GM19238 (cell line): ENCODE results near the gene HDGFL2.

Source experiments
- DNase-seq: peaks from one replicate; pipeline ENCODE4 v3.0.0; 2011; ENCODE audit warnings: low spot score; ENCODE audit not compliant: insufficient read length

Gene HDGFL2

DNA sequence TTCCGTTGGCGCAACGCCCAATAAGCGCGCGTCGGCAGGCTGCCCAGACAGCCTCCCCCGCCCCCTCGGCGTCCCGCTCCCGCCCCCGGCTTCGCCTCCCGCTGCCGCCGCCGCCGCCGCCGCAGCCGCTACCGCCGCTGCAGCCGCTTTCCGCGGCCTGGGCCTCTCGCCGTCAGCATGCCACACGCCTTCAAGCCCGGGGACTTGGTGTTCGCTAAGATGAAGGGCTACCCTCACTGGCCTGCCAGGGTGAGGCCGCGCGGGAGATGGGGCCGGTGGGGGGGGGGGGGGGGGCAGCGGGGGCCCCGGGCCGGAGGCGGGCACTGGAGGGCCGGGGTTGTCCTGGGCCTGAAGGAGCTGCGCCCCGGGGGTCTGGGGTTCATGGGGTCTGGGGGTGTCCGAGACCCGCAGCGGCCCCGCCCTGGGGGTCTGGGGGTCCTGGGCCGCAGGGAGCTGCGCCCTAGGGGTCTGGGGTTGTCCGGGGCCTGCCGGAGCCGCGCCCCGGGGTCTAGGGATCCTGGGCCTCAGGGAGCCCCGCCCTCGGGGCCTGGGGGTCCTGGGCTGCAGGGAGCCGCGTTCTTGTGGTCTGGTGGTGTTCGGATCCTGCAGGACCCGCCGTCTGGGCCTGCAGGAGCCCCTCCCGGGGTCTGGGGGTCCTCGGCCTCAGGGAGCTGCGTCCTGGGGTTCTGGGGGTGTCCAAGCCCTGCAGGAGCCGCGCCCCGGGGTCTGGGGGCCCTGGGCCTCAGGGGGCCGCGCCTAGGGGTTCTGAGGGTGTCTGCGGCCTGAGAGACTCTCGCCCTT lies at the start of gene HDGFL2:
Gene HDGFL2 (plus strand): TSS at position 124 of the 801 bp plus-strand sequence. CDS start 54 bp downstream, at position 178.
- DNase-seq, result no peak

DNA sequence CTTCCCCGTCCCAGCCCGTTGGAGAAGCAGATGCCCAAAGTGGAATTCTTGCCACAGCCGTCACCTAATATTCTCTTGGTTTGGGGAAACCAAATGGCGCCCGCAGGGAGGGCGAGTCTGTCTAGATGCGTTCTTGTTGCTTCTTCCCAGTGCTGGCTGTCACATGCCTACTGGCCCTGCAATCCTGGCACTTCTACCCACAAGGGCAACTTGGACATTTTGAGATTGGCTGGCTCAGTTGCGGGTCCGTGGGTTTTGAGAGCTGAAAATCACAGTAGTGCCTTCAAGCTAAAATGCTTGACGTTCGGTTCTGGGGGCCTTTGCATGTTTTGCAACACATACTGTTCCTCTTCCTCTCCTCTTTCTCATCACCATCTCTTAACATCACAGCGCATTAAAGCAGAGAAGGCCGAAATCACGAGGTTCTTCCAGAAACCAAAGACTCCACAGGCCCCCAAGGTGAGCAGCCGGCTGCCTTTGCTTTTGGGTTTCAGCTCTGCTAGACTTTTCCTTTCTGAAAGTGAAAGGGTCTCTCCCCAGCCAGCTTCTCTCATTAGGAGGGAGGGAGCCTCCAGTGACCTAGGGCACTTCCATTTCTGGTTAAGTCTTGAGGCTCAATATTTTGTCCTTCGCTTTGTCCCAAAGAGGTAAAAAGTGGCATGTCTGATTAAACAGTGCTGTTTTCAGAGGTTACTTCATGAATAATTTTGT lies 48.5 kb upstream of the HDGFL2 start:
- DNase-seq, result no peak

DNA sequence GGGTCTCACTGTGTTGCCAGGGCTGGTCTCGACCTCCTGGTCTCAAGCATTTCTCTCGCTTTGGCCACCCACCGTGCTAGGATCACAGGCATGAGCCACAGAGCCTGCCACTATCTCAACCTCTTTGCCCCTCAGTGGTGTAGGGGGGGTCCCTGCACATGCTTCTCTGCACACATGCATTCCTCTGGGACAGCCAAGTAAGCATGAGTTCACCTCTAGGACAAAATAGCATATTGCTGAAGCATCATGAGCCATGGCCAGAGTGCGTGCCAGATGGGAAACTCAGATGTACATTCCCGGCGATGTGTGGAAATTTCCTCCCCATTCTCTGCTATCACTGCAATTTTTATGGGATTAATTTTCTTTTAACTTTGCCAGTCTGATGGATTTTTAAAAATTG lies 46.6 kb upstream of the HDGFL2 start:
- DNase-seq, result no peak

DNA sequence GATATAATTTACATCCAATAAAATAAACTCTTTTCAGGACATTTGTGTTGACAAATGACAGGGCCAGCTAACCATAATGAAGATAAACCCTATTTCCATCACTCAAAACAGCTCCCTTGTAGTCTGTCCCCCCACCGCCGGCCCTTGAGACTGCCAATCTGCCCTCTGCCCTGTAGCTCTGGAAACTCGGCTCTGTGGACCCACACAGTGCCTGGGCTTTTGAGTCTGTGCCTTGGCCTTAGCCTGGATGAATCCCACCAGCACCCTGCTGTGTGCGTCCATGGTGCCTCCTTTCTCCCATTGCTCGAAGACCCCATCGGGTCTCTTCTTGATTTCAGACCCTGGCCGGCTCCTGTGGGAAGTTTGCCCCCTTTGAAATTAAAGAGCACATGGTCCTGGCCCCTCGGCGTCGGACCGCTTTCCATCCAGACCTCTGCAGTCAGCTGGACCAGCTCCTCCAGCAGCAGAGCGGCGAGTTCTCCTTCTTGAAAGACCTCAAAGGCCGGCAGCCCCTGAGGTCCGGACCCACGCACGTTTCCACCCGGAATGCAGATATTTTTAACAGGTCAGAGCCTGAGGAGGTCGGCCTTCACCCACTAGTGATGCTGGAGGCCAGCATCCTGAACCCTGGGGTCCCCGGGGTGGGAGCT lies 43.6 kb upstream of the HDGFL2 start:
- DNase-seq, result no peak

DNA sequence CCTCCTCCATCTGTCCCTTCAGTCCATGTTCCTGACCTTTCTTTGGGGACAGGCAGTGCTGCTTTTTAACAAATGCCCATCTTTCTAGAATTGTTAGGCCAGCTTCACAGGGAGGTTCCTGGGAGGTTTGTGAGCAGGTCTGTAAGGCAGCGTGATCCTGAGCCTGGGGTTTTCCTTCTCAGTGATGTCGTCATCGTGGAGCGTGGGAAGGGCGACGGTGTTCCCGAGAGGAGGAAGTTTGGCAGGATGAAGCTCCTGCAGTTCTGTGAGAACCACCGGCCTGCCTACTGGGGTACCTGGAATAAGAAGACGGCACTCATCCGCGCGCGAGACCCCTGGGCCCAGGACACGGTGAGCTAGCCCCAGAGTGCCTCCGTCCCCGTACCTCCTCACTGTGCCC lies 42.8 kb upstream of the HDGFL2 start:
- DNase-seq, result no peak

DNA sequence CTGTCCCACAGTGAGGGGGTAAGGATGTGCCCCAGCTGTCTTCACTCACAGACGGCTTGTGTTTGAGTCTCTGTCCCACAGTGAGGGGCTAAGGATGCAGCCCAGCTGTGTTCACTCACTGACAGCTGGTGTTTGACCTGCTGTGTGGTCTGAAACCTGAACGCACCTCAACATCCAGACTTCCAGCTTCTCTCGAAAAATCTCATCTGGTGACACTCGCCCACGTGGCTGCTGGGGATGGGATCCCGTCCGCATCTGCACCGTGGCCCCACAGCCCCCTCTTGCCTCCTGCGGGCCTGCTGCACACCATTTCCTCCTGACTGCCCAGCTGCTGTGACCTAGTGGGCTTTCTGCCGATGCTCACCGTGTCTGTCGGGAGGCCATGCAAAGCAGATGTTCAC lies 42.3 kb upstream of the HDGFL2 start:
- DNase-seq, result no peak

DNA sequence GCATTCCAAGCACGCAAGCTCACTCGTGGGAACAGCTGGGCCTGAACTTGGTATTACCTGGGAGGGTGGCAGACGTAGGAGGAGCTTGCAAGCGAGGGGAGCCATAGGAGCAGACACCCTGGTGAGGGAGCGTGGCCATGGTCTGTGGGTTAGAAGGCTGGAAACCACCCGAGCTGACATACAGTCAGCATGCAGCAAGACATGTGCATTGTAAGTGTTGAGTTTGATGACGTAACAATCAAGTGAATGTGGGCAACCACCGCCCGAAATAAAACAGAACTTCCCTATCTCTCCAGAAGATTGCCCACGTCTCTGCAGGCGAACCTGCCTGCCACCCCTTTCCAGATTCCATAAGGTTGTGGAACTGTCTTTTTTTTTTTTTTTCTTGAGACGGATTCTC lies 41.3 kb upstream of the HDGFL2 start:
- DNase-seq, result no peak

DNA sequence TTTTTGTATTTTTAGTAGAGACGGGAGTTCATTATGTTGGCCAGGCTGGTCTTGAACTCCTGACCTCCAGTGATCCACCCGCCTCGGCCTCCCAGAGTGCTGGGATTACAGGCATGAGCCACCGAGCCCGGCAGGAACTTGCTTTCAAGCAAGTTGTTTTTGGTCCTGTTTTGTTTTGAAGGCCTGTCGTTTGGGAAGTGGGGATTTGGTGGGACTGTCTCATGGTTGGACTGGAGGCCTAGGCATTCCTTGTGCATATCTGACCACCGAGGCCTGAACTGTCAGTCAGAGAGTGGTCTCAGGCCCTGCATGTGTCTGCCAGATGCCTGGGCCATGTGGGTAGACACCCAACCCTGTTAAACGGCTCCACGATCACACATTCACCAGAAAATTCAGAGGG lies 40.8 kb upstream of the HDGFL2 start:
- DNase-seq, result no peak

DNA sequence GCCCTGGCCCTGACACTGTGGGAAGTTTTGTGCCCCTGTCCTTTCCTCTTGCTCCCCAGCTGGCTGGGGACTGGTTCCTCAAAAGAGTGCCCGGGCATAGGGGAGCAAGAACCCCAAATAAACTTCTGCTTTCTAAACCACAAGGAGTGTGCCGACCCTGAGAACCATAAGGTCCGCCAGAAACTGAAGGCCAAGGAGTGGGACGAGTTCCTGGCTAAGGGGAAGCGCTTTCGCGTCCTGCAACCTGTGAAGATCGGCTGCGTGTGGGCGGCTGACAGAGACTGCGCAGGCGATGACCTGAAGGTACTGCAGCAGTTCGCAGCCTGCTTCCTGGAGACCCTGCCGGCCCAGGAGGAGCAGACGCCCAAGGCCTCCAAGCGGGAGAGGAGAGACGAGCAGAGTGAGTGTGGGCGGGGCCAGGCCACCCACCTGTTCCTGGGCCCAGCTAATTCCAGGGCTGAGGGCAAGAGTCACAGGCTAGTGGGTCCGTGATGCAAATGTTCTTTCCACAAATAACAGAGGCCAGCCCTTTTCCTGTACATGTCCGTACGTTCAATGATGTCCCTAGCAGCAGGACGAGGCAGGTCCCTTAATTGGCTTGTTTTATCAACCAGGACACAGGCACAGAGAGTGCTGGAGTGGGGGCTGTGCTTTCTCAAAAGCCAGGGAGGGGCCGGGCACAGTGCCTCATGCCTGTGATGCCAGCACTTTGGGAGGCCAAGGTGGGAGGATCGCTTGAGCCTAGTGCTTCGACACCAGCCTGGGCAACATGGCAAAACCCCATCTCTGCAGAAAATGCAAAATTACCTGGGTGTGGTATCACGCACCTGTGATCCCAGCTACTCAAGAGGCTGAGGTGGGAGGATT lies 40.1 kb upstream of the HDGFL2 start:
- DNase-seq, result no peak

DNA sequence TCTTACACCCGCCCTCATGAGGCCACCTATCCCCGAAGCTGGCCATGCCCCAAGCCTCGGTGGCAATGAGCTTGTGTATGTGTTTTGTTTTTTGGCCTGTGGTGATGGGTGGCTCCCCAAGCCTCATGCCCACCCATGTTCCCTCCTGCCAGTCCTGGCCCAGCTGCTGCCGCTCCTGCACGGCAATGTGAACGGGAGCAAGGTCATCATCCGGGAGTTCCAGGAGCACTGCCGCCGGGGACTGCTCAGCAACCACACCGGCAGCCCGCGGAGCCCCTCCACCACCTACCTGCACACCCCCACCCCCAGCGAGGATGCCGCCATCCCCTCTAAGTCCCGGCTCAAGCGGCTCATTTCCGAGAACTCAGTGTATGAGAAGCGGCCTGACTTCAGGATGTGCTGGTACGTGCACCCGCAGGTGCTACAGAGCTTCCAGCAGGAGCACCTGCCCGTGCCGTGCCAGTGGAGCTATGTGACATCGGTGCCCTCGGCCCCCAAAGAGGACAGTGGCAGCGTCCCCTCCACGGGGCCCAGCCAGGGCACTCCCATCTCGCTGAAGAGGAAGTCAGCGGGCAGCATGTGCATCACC lies 39.1 kb upstream of the HDGFL2 start:
- no peak for DNase-seq

DNA sequence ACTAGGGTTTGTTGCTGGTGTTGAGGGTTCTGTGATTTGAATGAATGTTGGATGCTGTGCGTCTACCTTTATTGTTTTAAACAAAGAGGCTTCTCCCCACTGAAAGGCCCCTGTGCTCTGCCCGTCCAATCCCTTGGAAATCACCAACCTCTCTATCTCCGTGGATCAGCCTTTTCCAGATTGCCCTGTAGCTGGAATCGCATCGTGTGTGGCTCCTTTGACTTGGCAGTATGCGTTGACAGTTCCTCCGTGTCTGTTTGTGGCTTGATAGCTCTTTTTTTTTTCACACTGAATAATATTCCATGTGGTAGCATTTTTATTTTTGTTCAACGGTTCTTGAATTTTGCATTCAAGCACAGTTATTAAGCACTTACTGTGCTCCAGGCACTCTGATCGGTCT lies 37.7 kb upstream of the HDGFL2 start:
- no peak for DNase-seq

DNA sequence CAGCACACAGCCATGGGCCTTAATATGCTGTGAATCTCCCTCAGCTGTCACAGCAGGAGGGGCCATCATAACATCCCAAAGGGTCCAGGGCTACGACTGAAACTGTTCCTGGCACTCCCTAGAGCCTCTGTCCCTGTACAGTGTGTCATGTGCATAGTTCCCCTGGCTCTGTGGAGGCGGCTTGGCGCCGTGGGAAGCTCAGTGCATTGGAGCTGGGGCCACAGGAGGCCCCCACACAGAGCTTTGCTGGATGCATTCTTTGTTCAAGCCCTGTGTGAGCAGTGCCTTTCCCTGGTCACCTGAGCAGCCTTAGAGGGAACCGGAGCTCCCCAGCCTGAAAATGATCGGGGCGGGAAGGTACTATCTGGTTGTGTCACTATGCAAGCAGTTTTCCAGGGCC lies 35.9 kb upstream of the HDGFL2 start:
- DNase-seq, result no peak

DNA sequence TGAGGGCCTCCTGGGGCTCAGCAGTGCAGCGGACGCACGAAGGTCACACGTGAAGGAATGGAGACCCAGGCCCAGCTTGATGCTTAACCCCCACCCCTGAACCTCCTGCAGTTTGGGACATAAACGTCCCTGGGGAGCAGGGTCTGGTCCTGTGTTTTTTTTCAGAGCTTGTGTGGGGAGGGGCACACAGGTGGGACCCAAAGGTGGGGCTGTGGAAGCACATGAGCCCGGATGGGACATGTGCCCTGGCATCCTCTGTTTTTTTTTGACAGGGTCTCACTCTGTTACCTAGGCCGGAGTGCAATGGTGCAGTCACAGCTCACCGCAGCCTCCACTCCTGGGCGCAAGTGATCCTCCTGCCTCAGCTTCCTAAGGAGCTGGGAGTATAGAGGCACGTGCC lies 35.0 kb upstream of the HDGFL2 start:
- DNase-seq, result no peak

DNA sequence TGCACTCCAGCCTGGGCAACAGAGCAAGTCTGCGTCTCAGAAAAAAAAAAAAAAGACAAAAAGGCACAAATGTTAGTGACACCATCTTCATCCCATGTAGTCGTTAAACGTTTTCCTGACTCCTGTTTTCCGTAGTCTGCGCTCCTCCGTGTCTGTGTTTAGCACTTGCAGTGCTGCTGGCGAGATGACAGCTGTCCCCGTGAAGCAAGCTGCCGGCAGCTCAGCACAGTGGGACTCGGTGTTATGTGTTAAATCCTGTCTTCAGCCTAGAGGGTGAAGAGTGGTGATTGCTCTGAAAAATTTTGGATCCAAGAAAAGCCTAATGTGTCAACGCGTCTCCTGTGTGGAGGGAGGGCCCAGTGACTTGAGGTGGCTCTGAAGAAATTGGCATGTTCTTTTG lies 32.9 kb upstream of the HDGFL2 start:
- DNase-seq, result no peak

DNA sequence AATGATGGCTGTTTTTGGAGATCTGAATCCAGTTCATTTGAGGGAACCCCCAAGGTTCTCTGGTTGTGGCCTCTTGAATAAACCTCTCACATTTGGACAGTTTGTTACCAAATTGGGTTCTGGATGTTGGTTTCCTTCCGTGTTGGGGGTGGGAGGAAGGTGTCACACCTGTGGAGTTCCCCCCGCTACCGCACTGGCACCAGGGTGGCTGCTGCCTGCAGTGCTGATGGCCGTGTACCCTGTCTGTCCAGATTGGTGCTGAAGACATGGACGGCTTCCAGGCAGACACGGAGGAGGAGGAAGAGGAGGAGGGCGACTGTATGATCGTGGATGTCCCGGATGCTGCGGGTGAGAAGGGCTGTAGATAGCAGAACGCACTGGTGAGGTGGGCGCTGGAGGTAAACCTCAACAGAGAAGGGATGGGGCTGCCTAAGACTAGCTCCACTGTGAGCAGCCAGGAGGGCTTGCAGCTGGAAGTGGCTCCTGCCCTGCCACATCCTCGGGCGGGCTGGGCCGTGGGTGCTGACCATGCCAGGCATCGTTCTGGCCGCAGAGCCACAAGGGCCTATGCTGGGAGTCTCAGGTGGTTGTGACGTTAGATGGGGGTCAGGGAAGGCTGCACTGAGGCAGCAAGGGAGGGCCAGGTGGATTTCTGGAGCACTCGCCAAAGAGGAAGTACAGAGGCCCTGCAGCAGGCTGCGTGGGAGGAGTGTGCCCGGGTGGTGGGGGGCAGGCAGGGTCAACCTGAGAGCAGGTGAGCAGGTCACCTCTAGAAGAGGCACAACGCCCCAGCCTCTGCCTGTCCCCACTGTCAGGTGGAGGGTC lies 29.9 kb upstream of the HDGFL2 start:
- no peak for DNase-seq

DNA sequence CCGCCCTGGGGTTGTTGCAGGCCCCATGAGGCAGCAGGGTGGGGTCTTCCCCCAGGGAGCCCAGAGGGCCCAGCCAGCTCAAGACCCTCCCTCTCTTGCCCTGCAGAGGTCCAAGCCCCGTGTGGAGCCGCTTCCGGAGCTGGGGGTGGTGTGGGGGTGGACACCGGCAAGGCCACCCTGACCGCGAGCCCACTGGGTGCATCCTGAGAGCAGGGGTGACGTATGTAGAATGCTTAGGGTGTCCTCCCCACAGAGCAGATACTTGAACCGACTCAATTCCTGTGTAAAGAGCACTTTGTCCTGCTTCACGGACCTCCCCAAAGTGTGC lies 29.3 kb upstream of the HDGFL2 start:
- DNase-seq, result no peak

DNA sequence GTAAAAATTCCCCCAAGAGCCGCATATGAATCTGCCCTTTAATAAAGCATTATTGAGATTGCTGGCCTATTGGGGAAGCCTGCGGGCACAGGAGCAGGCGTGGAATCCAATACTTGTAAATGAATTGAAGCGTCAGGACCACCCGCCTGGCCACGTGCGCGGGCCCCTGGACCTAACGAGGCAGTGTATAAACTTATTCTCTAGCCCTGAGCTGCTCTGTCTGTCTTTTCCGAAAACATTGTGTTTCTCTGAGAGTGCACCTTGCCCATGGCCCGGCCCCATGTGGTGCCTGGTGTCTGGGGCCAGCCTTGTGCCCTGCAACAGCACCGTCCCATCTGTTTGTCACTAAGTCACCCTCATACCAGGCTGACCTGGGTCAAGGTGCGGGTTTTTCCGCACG lies 28.9 kb upstream of the HDGFL2 start:
- no peak for DNase-seq

DNA sequence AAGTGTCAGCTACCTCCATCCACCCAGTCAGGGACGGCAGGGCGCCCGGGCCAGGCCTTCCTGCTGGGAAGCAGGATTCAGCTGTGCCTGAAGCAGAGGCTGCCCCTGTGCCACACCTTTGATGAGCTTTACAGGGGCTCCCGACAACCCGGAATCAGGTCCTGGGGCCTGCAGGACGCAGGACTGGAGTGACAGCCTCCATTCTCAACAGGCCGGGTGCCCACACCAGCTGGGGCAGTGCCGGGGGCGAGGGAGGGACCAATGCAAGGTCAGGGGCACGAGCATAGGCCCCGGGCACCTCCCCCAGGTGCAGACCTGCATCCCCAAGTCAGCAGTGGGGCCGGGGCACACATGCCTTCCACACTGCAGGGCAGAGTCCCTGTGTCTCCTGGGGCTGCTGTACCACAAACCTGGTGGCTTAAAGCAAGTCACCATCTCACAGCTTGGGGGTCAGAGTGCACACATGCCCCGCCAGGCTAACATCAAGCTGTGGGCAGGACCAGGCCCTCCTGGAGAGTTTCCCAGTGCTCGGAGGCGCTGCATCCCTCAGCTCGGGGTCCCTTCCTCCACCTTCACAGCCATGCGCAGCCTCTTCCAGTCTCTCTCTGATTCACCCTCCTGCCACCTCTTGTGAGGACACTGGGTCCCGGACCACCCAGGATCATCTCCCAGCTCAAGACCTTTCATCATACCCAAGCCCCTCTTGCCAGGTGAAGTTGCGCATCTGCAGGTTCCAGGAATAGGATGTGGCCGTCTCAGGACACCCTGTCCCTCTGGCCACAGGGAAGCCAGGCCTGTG lies 27.9 kb upstream of the HDGFL2 start:
- DNase-seq, result no peak
